Activated naive CD4-positive, alpha-beta T cell treated with anti-CD3 and anti-CD28 coated beads for 36 hours (primary cell): ENCODE data around the gene ELF1. TPM values are rescaled to one million over a fixed set of nuclear protein-coding genes. Genes with fewer than 3 reads are reported as not detected.

Experiments used
- CTCF ChIA-PET: fragments of 350-600 bp; sonication (Branson Sonifier 250); formaldehyde crosslinking; loops from one replicate; lab custom pipeline; 2021; ENCODE audit warnings: antibody characterized with exemption; lab: Charles Lee
- DNase-seq: peaks from one replicate; pipeline ENCODE4 v3.0.0-alpha.2; 2020
- H3K27ac Mint-ChIP-seq: one replicate; pipeline ENCODE4 v1.8.0; 2021; ENCODE audit warnings: mild to moderate bottlenecking, mixed read lengths
- H3K27me3 Mint-ChIP-seq: one replicate; pipeline ENCODE4 v1.8.0; 2021; ENCODE audit warnings: low read depth, mixed read lengths
- H3K36me3 Mint-ChIP-seq: one replicate; pipeline ENCODE4 v1.8.0; 2021; ENCODE audit warnings: low read depth, mixed read lengths
- H3K4me1 Mint-ChIP-seq: one replicate; pipeline ENCODE4 v1.8.0; 2021; ENCODE audit warnings: low read depth, mixed read lengths
- H3K4me3 Mint-ChIP-seq: one replicate; pipeline ENCODE4 v1.8.0; 2021; ENCODE audit warnings: mild to moderate bottlenecking, moderate library complexity, mixed read lengths
- H3K9me3 Mint-ChIP-seq: one replicate; pipeline ENCODE4 v1.8.0; 2021; ENCODE audit warnings: mixed read lengths
- intact Hi-C: fragments of 100-400 bp; cut with micrococcal nuclease; formaldehyde crosslinking; loops from one replicate; pipeline ENCODE4 v1.15.1; 2023
- total RNA-seq, 2 experiments: library from RNA; stranded (reverse); gene quantifications; one replicate each; pipeline ENCODE4 v1.2.3, GENCODE V29; 2021

The ELF1 gene
- total RNA-seq, 2 experiments from 2014 or later, result 61.7 to 62.3 TPM

- peak overlapping the region; percentile 99 for H3K27ac Mint-ChIP-seq
- peak overlapping the region; percentile 81 for H3K4me3 Mint-ChIP-seq
- no peaks in the 10 kb centered on the region for H3K9me3 Mint-ChIP-seq
- CTCF ChIA-PET, result interaction anchor here (0.9 to 2.2 kb wide), 5 partner anchors 37 to 242 kb away, joined by 3 to 8 read pairs (median 7); no protein-coding TSS in a partner anchor
- DNase-seq, result no peak
- no peaks in the 10 kb centered on the region for H3K27me3 Mint-ChIP-seq
- intact Hi-C loops, result loop anchor here (1.0 to 10.0 kb wide), 5 partner anchors 10 to 1983 kb away; partner anchors contain the start of genes NAA16, NHLRC3 and PROSER1
- H3K36me3 Mint-ChIP-seq, result peaks cover 18% of the 10 kb centered on the region
- H3K4me1 Mint-ChIP-seq, result peaks cover 38% of the 10 kb centered on the region
Observed at GRCh38 chr13:41017817-41018601, 1.1 kb downstream of the ELF1 start.

GRCh38 chr13:41017159-41017558 is 2.0 kb downstream of the ELF1 start:
- Mint-ChIP-seq H3K27me3 (no peaks in the 10 kb centered on the region), H3K36me3 (peaks cover 20% of the 10 kb centered on the region), H3K27ac (peak overlapping the region; percentile 99), H3K4me3 (peak overlapping the region; percentile 81), H3K4me1 (peaks cover 42% of the 10 kb centered on the region), H3K9me3 (no peaks in the 10 kb centered on the region)
- intact Hi-C loops, result loop anchor here (1.0 to 10.0 kb wide), 3 partner anchors 9 to 1982 kb away; partner anchors contain the start of genes NAA16, NHLRC3 and PROSER1
- DNase-seq, result peak; percentile 51
- CTCF ChIA-PET, result interaction anchor here (0.9 to 1.6 kb wide), 4 partner anchors 8 to 241 kb away, joined by 3 to 4 read pairs (median 4); no protein-coding TSS in a partner anchor

- no peak for DNase-seq
- peaks cover 48% of the 10 kb centered on the region for H3K4me1 Mint-ChIP-seq
- peak overlapping the region; percentile 81 for H3K4me3 Mint-ChIP-seq
- CTCF ChIA-PET, result interaction anchor here (0.6 to 1.6 kb wide), 4 partner anchors 9 to 37 kb away, joined by 3 to 4 read pairs (median 4); no protein-coding TSS in a partner anchor
- peak overlapping the region; percentile 99 for H3K27ac Mint-ChIP-seq
- no peaks in the 10 kb centered on the region for H3K9me3 Mint-ChIP-seq
- intact Hi-C loops, result loop anchor here (5.0 to 10.0 kb wide), 2 partner anchors 296 to 1981 kb away; partner anchors contain the start of genes NAA16, NHLRC3 and PROSER1
- H3K27me3 Mint-ChIP-seq, result no peaks in the 10 kb centered on the region
- peaks cover 25% of the 10 kb centered on the region for H3K36me3 Mint-ChIP-seq
Observed at GRCh38 chr13:41015920-41016319, 3.2 kb downstream of the ELF1 start.

GRCh38 chr13:41013835-41014234 is 5.3 kb downstream of the ELF1 start:
- Mint-ChIP-seq H3K4me3 (peak overlapping the region; percentile 81), H3K36me3 (peaks cover 25% of the 10 kb centered on the region), H3K27me3 (no peaks in the 10 kb centered on the region), H3K9me3 (no peaks in the 10 kb centered on the region), H3K4me1 (peaks cover 45% of the 10 kb centered on the region), H3K27ac (peak overlapping the region; percentile 99)
- intact Hi-C loops, result loop anchor here (10.0 kb wide), 1 partner anchor 1979 kb away; the partner anchor contains the start of genes NHLRC3 and PROSER1
- DNase-seq, result no peak
- CTCF ChIA-PET, result interaction anchor here (0.7 to 1.5 kb wide), 9 partner anchors 9 to 44 kb away, joined by 3 to 7 read pairs (median 3); no protein-coding TSS in a partner anchor

GRCh38 chr13:41012536-41012935 is 6.6 kb downstream of the ELF1 start:
- H3K9me3 Mint-ChIP-seq, result no peaks in the 10 kb centered on the region
- no peak overlapping the region for H3K4me3 Mint-ChIP-seq
- intact Hi-C loops, result loop anchor here (10.0 kb wide), 1 partner anchor 1978 kb away; the partner anchor contains the start of genes NHLRC3 and PROSER1
- H3K4me1 Mint-ChIP-seq, result peaks cover 57% of the 10 kb centered on the region
- H3K27ac Mint-ChIP-seq, result peak overlapping the region; percentile 56
- no peak for DNase-seq
- H3K27me3 Mint-ChIP-seq, result no peaks in the 10 kb centered on the region
- peaks cover 27% of the 10 kb centered on the region for H3K36me3 Mint-ChIP-seq
- CTCF ChIA-PET, result interaction anchor here (0.6 to 3.0 kb wide), 9 partner anchors 9 to 44 kb away, joined by 3 to 17 read pairs (median 4); no protein-coding TSS in a partner anchor

GRCh38 chr13:41011382-41011956 is 7.6 kb downstream of the ELF1 start:
- Mint-ChIP-seq H3K36me3 (peaks cover 23% of the 10 kb centered on the region), H3K9me3 (no peaks in the 10 kb centered on the region), H3K27ac (peak overlapping the region; percentile 68), H3K27me3 (no peaks in the 10 kb centered on the region), H3K4me3 (no peak overlapping the region), H3K4me1 (peaks cover 65% of the 10 kb centered on the region)
- DNase-seq, result no peak
- intact Hi-C loops, result loop anchor here (10.0 kb wide), 1 partner anchor 1977 kb away; the partner anchor contains the start of genes NHLRC3 and PROSER1
- CTCF ChIA-PET, result interaction anchor here (1.0 to 3.0 kb wide), 8 partner anchors 9 to 45 kb away, joined by 3 to 17 read pairs (median 4); no protein-coding TSS in a partner anchor

- Mint-ChIP-seq H3K4me1 (peaks cover 71% of the 10 kb centered on the region), H3K9me3 (no peaks in the 10 kb centered on the region), H3K36me3 (peaks cover 16% of the 10 kb centered on the region), H3K4me3 (peak overlapping the region; percentile 52), H3K27ac (peak overlapping the region; percentile 85), H3K27me3 (no peaks in the 10 kb centered on the region)
- DNase-seq, result no peak
- intact Hi-C loops, result loop anchor here (1.0 to 10.0 kb wide), 6 partner anchors 9 to 524 kb away; no protein-coding TSS in a partner anchor
- CTCF ChIA-PET, result interaction anchor here (0.7 to 1.5 kb wide), 8 partner anchors 12 to 429 kb away, joined by 3 to 9 read pairs (median 4); no protein-coding TSS in a partner anchor
Observed at GRCh38 chr13:41008349-41008980, 10.7 kb downstream of the ELF1 start.

GRCh38 chr13:41007744-41008128 is 11.4 kb downstream of the ELF1 start:
- intact Hi-C loops, result loop anchor here (1.0 to 10.0 kb wide), 6 partner anchors 10 to 523 kb away; no protein-coding TSS in a partner anchor
- CTCF ChIA-PET, result interaction anchor here (0.8 to 2.6 kb wide), 4 partner anchors 12 to 79 kb away, joined by 3 to 7 read pairs (median 4); no protein-coding TSS in a partner anchor
- no peaks in the 10 kb centered on the region for H3K27me3 Mint-ChIP-seq
- peak overlapping the region; percentile 85 for H3K27ac Mint-ChIP-seq
- H3K36me3 Mint-ChIP-seq, result peaks cover 12% of the 10 kb centered on the region
- H3K4me3 Mint-ChIP-seq, result no peak overlapping the region
- DNase-seq, result no peak
- H3K4me1 Mint-ChIP-seq, result peaks cover 70% of the 10 kb centered on the region
- H3K9me3 Mint-ChIP-seq, result no peaks in the 10 kb centered on the region

- Mint-ChIP-seq H3K4me3 (peak overlapping the region; percentile 60), H3K4me1 (peaks cover 71% of the 10 kb centered on the region), H3K36me3 (peaks cover 10% of the 10 kb centered on the region), H3K27me3 (no peaks in the 10 kb centered on the region), H3K27ac (peak overlapping the region; percentile 57), H3K9me3 (no peaks in the 10 kb centered on the region)
- no peak for DNase-seq
- CTCF ChIA-PET, result interaction anchor here (1.0 to 2.6 kb wide), 3 partner anchors 11 to 33 kb away, joined by 4 to 7 read pairs (median 4); no protein-coding TSS in a partner anchor
- intact Hi-C loops, result loop anchor here (5.0 to 10.0 kb wide), 3 partner anchors 405 to 522 kb away; no protein-coding TSS in a partner anchor
Observed at GRCh38 chr13:41006978-41007743, 12.0 kb downstream of the ELF1 start.

- intact Hi-C loops, result loop anchor here (5.0 to 10.0 kb wide), 3 partner anchors 404 to 522 kb away; no protein-coding TSS in a partner anchor
- CTCF ChIA-PET, result interaction anchor here (0.6 to 2.6 kb wide), 2 partner anchors 27 to 136 kb away, joined by 3 to 7 read pairs; no protein-coding TSS in a partner anchor
- Mint-ChIP-seq H3K4me1 (peaks cover 73% of the 10 kb centered on the region), H3K4me3 (peak overlapping the region; percentile 55), H3K27me3 (no peaks in the 10 kb centered on the region), H3K36me3 (peaks cover 10% of the 10 kb centered on the region), H3K9me3 (no peaks in the 10 kb centered on the region), H3K27ac (peak overlapping the region; percentile 93)
- DNase-seq, result no peak
Observed at GRCh38 chr13:41006306-41006705, 12.8 kb downstream of the ELF1 start.
